ENCODE data around the gene GRK6. TPM values are rescaled to one million over a fixed set of nuclear protein-coding genes. Genes with fewer than 3 reads are reported as not detected.

The GRK6 gene
- total and polyA plus RNA-seq, 9 of the 15 experiments (the other 6 are each of a cell fraction or from before 2014, with no cell fraction given) = 0.63 to 122 (median 44.5) TPM

DNA sequence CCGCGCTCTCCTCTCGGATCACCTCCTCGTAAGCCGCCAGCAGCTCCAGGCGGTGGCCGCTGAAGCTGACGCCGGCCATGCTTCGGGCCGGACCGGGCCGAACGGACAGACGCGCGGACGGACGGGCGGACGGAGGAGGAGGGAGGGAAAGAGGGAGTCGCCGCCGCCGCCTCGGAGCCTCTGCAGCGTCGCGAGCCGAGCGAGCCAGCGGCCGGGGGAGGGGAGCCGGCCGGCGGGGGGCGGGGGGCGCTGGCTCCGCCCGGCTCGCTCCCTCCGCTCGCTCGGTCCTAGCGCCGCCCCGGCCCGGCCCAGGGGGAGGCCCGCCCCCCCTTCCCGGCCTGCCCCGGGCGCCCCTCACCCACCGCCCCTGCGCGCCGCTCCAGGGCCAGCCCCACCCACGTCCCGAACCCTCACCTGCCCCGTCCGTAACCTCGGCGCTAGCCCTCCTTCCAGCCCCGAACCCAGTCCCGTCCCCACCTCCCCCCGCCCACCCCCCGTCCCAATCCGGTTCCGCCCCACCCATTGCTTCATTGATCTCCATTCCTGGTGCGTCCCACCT, 47.0 kb downstream of the GRK6 start, which contains the start of gene DBN1 (continued):
- TF ChIP-seq ZNF609 (CRISPR knock-in tag; IDR thresholded peaks at IDR 0.05; ENCODE audit: borderline replicate concordance) = no peak
- no peak for TF ChIP-seq KLF13 (tag; IDR thresholded peaks at IDR 0.05; ENCODE audit: borderline replicate concordance, low read depth)
- TF ChIP-seq SMAD4 (CRISPR knock-in tag; conservative IDR thresholded peaks at IDR 0.05) = no peak
- TF ChIP-seq HMG20B (CRISPR knock-in tag; IDR thresholded peaks at IDR 0.05) = no peak
- TF ChIP-seq TARDBP (IDR thresholded peaks at IDR 0.05) = no peak
- TF ChIP-seq, protein P1, sequence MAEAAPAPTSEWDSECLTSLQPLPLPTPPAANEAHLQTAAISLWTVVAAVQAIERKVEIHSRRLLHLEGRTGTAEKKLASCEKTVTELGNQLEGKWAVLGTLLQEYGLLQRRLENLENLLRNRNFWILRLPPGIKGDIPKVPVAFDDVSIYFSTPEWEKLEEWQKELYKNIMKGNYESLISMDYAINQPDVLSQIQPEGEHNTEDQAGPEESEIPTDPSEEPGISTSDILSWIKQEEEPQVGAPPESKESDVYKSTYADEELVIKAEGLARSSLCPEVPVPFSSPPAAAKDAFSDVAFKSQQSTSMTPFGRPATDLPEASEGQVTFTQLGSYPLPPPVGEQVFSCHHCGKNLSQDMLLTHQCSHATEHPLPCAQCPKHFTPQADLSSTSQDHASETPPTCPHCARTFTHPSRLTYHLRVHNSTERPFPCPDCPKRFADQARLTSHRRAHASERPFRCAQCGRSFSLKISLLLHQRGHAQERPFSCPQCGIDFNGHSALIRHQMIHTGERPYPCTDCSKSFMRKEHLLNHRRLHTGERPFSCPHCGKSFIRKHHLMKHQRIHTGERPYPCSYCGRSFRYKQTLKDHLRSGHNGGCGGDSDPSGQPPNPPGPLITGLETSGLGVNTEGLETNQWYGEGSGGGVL (CRISPR knock-in tag; IDR thresholded peaks at IDR 0.05) = no peak
- TF ChIP-seq, protein P2, sequence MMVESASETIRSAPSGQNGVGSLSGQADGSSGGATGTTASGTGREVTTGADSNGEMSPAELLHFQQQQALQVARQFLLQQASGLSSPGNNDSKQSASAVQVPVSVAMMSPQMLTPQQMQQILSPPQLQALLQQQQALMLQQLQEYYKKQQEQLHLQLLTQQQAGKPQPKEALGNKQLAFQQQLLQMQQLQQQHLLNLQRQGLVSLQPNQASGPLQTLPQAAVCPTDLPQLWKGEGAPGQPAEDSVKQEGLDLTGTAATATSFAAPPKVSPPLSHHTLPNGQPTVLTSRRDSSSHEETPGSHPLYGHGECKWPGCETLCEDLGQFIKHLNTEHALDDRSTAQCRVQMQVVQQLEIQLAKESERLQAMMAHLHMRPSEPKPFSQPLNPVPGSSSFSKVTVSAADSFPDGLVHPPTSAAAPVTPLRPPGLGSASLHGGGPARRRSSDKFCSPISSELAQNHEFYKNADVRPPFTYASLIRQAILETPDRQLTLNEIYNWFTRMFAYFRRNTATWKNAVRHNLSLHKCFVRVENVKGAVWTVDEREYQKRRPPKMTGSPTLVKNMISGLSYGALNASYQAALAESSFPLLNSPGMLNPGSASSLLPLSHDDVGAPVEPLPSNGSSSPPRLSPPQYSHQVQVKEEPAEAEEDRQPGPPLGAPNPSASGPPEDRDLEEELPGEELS (CRISPR knock-in tag; IDR thresholded peaks at IDR 0.05; ENCODE audit: borderline replicate concordance) = no peak
- TF ChIP-seq, protein P3, sequence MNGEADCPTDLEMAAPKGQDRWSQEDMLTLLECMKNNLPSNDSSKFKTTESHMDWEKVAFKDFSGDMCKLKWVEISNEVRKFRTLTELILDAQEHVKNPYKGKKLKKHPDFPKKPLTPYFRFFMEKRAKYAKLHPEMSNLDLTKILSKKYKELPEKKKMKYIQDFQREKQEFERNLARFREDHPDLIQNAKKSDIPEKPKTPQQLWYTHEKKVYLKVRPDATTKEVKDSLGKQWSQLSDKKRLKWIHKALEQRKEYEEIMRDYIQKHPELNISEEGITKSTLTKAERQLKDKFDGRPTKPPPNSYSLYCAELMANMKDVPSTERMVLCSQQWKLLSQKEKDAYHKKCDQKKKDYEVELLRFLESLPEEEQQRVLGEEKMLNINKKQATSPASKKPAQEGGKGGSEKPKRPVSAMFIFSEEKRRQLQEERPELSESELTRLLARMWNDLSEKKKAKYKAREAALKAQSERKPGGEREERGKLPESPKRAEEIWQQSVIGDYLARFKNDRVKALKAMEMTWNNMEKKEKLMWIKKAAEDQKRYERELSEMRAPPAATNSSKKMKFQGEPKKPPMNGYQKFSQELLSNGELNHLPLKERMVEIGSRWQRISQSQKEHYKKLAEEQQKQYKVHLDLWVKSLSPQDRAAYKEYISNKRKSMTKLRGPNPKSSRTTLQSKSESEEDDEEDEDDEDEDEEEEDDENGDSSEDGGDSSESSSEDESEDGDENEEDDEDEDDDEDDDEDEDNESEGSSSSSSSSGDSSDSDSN (IDR thresholded peaks at IDR 0.05; ENCODE audit: borderline replicate concordance in 1 of 2, low read depth in 2 of 2, low read length in 2 of 2) = 0 out of 4 replicates have a peak, but pooled peaks of 1 of the 2 experiments have one; percentile 29
- no peak for TF ChIP-seq BRF2 (IDR thresholded peaks at IDR 0.05; ENCODE audit: borderline replicate concordance, insufficient read depth, insufficient read length)
- TF ChIP-seq NR0B1 (IDR thresholded peaks at IDR 0.05; ENCODE audit: partially characterized antibody) = no peak
- TF ChIP-seq ZNF311 (CRISPR knock-in tag; IDR thresholded peaks at IDR 0.05) = no peak
- TF ChIP-seq PHF8 (IDR thresholded peaks at IDR 0.05; ENCODE audit: borderline replicate concordance, low read length) = peak; percentile 49; the same call in 1 of the 2 replicates

All from K562 (cell line).